Measurements from ENCODE around the gene NPAS3.

The NPAS3 gene

GRCh38 chr14:32991691-32992090 is 53.0 kb downstream of the NPAS3 start:
- no peak for FAIRE-seq
- no peak for DNase-seq (ENCODE audit: insufficient read length, low spot score)
- TF ChIP-seq POLR2A (IDR thresholded peaks at IDR 0.05; ENCODE audit: low read depth, low read length) (no peak), TAF1 (IDR thresholded peaks at IDR 0.05; ENCODE audit: low read depth, low read length) (no peak), POU2F2 (IDR thresholded peaks at IDR 0.05; ENCODE audit: low read depth, low read length) (no peak), PAX5 (IDR thresholded peaks at IDR 0.05; ENCODE audit: insufficient read depth, low read length, severe bottlenecking) (no peak), SPI1 (IDR thresholded peaks at IDR 0.05; ENCODE audit: low read depth, low read length) (no peak), POLR2AphosphoS5 (IDR thresholded peaks at IDR 0.05; ENCODE audit: low read depth, low read length) (no peak)

GRCh38 chr14:32993921-32994320 is 55.2 kb downstream of the NPAS3 start:
- no peak for DNase-seq (ENCODE audit: insufficient read length, low spot score)
- TF ChIP-seq TAF1 (IDR thresholded peaks at IDR 0.05; ENCODE audit: low read depth, low read length) (no peak), POU2F2 (IDR thresholded peaks at IDR 0.05; ENCODE audit: low read depth, low read length) (no peak), SPI1 (IDR thresholded peaks at IDR 0.05; ENCODE audit: low read depth, low read length) (no peak), PAX5 (IDR thresholded peaks at IDR 0.05; ENCODE audit: insufficient read depth, low read length, severe bottlenecking) (no peak), POLR2A (IDR thresholded peaks at IDR 0.05; ENCODE audit: low read depth, low read length) (no peak), POLR2AphosphoS5 (IDR thresholded peaks at IDR 0.05; ENCODE audit: low read depth, low read length) (no peak)
- no peak for FAIRE-seq

- TF ChIP-seq PAX5 (IDR thresholded peaks at IDR 0.05; ENCODE audit: insufficient read depth, low read length, severe bottlenecking) (no peak), POU2F2 (IDR thresholded peaks at IDR 0.05; ENCODE audit: low read depth, low read length) (no peak), TAF1 (IDR thresholded peaks at IDR 0.05; ENCODE audit: low read depth, low read length) (no peak), POLR2A (IDR thresholded peaks at IDR 0.05; ENCODE audit: low read depth, low read length) (no peak), POLR2AphosphoS5 (IDR thresholded peaks at IDR 0.05; ENCODE audit: low read depth, low read length) (no peak), SPI1 (IDR thresholded peaks at IDR 0.05; ENCODE audit: low read depth, low read length) (no peak)
- no peak for FAIRE-seq
- no peak for DNase-seq (ENCODE audit: insufficient read length, low spot score)
These were observed 57.7 kb downstream of the NPAS3 start for GRCh38 chr14:32996343-32996742.

GRCh38 chr14:32998433-32998832 is 59.8 kb downstream of the NPAS3 start:
- FAIRE-seq = no peak
- no peak for TF ChIP-seq PAX5 (IDR thresholded peaks at IDR 0.05; ENCODE audit: insufficient read depth, low read length, severe bottlenecking)
- TF ChIP-seq POLR2AphosphoS5 (IDR thresholded peaks at IDR 0.05; ENCODE audit: low read depth, low read length) = no peak
- no peak for TF ChIP-seq POLR2A (IDR thresholded peaks at IDR 0.05; ENCODE audit: low read depth, low read length)
- no peak for TF ChIP-seq POU2F2 (IDR thresholded peaks at IDR 0.05; ENCODE audit: low read depth, low read length)
- TF ChIP-seq SPI1 (IDR thresholded peaks at IDR 0.05; ENCODE audit: low read depth, low read length) = no peak
- no peak for TF ChIP-seq TAF1 (IDR thresholded peaks at IDR 0.05; ENCODE audit: low read depth, low read length)
- no peak for DNase-seq (ENCODE audit: insufficient read length, low spot score)

- no peak for DNase-seq (ENCODE audit: insufficient read length, low spot score)
- FAIRE-seq = no peak
- TF ChIP-seq SPI1 (IDR thresholded peaks at IDR 0.05; ENCODE audit: low read depth, low read length) = no peak
- no peak for TF ChIP-seq PAX5 (IDR thresholded peaks at IDR 0.05; ENCODE audit: insufficient read depth, low read length, severe bottlenecking)
- no peak for TF ChIP-seq TAF1 (IDR thresholded peaks at IDR 0.05; ENCODE audit: low read depth, low read length)
- no peak for TF ChIP-seq POLR2AphosphoS5 (IDR thresholded peaks at IDR 0.05; ENCODE audit: low read depth, low read length)
- no peak for TF ChIP-seq POU2F2 (IDR thresholded peaks at IDR 0.05; ENCODE audit: low read depth, low read length)
- no peak for TF ChIP-seq POLR2A (IDR thresholded peaks at IDR 0.05; ENCODE audit: low read depth, low read length)
These were observed 71.0 kb downstream of the NPAS3 start for GRCh38 chr14:33009673-33010072.

- DNase-seq (ENCODE audit: insufficient read length, low spot score) = no peak
- TF ChIP-seq PAX5 (IDR thresholded peaks at IDR 0.05; ENCODE audit: insufficient read depth, low read length, severe bottlenecking) = no peak
- TF ChIP-seq SPI1 (IDR thresholded peaks at IDR 0.05; ENCODE audit: low read depth, low read length) = no peak
- no peak for TF ChIP-seq POLR2AphosphoS5 (IDR thresholded peaks at IDR 0.05; ENCODE audit: low read depth, low read length)
- TF ChIP-seq POLR2A (IDR thresholded peaks at IDR 0.05; ENCODE audit: low read depth, low read length) = no peak
- no peak for TF ChIP-seq POU2F2 (IDR thresholded peaks at IDR 0.05; ENCODE audit: low read depth, low read length)
- no peak for TF ChIP-seq TAF1 (IDR thresholded peaks at IDR 0.05; ENCODE audit: low read depth, low read length)
- FAIRE-seq = no peak
These were observed 71.8 kb downstream of the NPAS3 start for GRCh38 chr14:33010495-33010894.

GRCh38 chr14:33014710-33015109 is 76.0 kb downstream of the NPAS3 start:
- no peak for FAIRE-seq
- TF ChIP-seq POLR2A (IDR thresholded peaks at IDR 0.05; ENCODE audit: low read depth, low read length) (no peak), PAX5 (IDR thresholded peaks at IDR 0.05; ENCODE audit: insufficient read depth, low read length, severe bottlenecking) (no peak)
- no peak for DNase-seq (ENCODE audit: insufficient read length, low spot score)

- TF ChIP-seq POLR2A (IDR thresholded peaks at IDR 0.05; ENCODE audit: low read depth, low read length) = no peak
- TF ChIP-seq POLR2AphosphoS5 (IDR thresholded peaks at IDR 0.05; ENCODE audit: low read depth, low read length) = no peak
- FAIRE-seq (no peak), DNase-seq (ENCODE audit: insufficient read length, low spot score) (no peak)
These were observed 77.9 kb downstream of the NPAS3 start for GRCh38 chr14:33016613-33017012.

- no peak for TF ChIP-seq POLR2AphosphoS5 (IDR thresholded peaks at IDR 0.05; ENCODE audit: low read depth, low read length)
- no peak for TF ChIP-seq POU2F2 (IDR thresholded peaks at IDR 0.05; ENCODE audit: low read depth, low read length)
- TF ChIP-seq SPI1 (IDR thresholded peaks at IDR 0.05; ENCODE audit: low read depth, low read length) = no peak
- no peak for TF ChIP-seq PAX5 (IDR thresholded peaks at IDR 0.05; ENCODE audit: insufficient read depth, low read length, severe bottlenecking)
- no peak for TF ChIP-seq POLR2A (IDR thresholded peaks at IDR 0.05; ENCODE audit: low read depth, low read length)
- TF ChIP-seq TAF1 (IDR thresholded peaks at IDR 0.05; ENCODE audit: low read depth, low read length) = no peak
- FAIRE-seq = no peak
- DNase-seq (ENCODE audit: insufficient read length, low spot score) = no peak
These were observed 78.3 kb downstream of the NPAS3 start for GRCh38 chr14:33017016-33017415.

- DNase-seq (ENCODE audit: insufficient read length, low spot score) (no peak), FAIRE-seq (no peak)
- TF ChIP-seq POLR2A (IDR thresholded peaks at IDR 0.05; ENCODE audit: low read depth, low read length) (no peak), SPI1 (IDR thresholded peaks at IDR 0.05; ENCODE audit: low read depth, low read length) (no peak), POLR2AphosphoS5 (IDR thresholded peaks at IDR 0.05; ENCODE audit: low read depth, low read length) (no peak), PAX5 (IDR thresholded peaks at IDR 0.05; ENCODE audit: insufficient read depth, low read length, severe bottlenecking) (no peak), POU2F2 (IDR thresholded peaks at IDR 0.05; ENCODE audit: low read depth, low read length) (no peak)
These were observed 80.7 kb downstream of the NPAS3 start for GRCh38 chr14:33019346-33019745.
